ENCODE results near the gene TRDN.

TRDN gene

DNA sequence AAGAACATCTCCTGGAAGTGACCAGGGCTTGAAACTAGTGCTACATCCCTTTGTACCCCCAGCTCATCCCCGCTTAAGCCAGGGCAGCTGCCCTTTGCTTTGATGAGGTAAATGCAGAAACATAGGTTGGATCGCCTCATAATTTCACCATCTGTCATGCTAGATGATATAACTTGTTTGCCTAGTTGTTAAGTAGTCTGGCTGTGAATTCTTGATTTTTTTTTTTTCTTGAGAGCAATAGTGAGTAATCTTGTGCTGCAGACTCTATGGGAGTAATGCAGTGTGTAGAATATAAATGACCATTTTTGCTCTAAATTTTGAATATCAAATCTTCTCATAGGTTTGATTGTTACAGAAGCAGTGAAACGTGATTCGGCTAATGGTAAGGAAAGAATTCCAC, 4.1 kb downstream of the TRDN start:
- H3K4me3 ChIP-seq (ENCODE audit: low read depth, low read length): no peak overlapping the region
- DNase-seq (ENCODE audit: low read depth): no peak
- TF ChIP-seq, protein P1, sequence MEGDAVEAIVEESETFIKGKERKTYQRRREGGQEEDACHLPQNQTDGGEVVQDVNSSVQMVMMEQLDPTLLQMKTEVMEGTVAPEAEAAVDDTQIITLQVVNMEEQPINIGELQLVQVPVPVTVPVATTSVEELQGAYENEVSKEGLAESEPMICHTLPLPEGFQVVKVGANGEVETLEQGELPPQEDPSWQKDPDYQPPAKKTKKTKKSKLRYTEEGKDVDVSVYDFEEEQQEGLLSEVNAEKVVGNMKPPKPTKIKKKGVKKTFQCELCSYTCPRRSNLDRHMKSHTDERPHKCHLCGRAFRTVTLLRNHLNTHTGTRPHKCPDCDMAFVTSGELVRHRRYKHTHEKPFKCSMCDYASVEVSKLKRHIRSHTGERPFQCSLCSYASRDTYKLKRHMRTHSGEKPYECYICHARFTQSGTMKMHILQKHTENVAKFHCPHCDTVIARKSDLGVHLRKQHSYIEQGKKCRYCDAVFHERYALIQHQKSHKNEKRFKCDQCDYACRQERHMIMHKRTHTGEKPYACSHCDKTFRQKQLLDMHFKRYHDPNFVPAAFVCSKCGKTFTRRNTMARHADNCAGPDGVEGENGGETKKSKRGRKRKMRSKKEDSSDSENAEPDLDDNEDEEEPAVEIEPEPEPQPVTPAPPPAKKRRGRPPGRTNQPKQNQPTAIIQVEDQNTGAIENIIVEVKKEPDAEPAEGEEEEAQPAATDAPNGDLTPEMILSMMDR (IDR thresholded peaks at IDR 0.05; ENCODE audit: insufficient read depth, low read depth, low read length, missing control alignments): no peak

- TF ChIP-seq, protein P1 (IDR thresholded peaks at IDR 0.05; ENCODE audit: insufficient read depth, low read depth, low read length, missing control alignments): no peak
- H3K4me3 ChIP-seq (ENCODE audit: low read depth, low read length): no peak overlapping the region
- no peak for DNase-seq (ENCODE audit: low read depth)
These were observed 7.3 kb downstream of the TRDN start for GRCh38 chr6:123629258-123629941.

GRCh38 chr6:123625696-123626095, 11.1 kb downstream of the TRDN start:
- TF ChIP-seq, protein P1 (IDR thresholded peaks at IDR 0.05; ENCODE audit: insufficient read depth, low read depth, low read length, missing control alignments): no peak
- no peak overlapping the region for H3K4me3 ChIP-seq (ENCODE audit: low read depth, low read length)

DNA sequence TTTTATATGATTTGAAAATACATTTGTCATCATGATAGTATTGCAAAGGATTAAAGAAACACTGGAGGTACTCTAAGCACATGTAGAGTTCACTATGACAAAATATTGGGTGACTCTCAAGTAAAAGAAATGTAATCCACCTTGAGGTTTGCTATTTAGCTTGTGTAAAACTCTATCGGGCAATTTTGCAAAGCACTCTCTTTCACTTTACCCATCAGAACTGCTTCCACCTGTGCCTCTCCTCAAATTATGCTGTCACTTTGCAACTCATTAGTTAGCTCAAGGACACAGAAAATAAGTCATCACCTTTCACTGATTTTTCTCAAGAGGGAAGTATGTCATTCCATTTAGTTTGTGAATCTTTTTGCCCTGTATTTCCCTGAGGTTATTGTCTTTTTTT, 14.0 kb downstream of the TRDN start:
- no peak for DNase-seq (ENCODE audit: low read depth)
- TF ChIP-seq, protein P1 (IDR thresholded peaks at IDR 0.05; ENCODE audit: insufficient read depth, low read depth, low read length, missing control alignments): no peak
- no peak overlapping the region for H3K4me3 ChIP-seq (ENCODE audit: low read depth, low read length)

More at GRCh38 chr6:123625696-123626095, 11.1 kb downstream of the TRDN start:
- no peak for DNase-seq (ENCODE audit: low read depth)

GRCh38 chr6:123619156-123619555, 17.6 kb downstream of the TRDN start:
- TF ChIP-seq, protein P1 (IDR thresholded peaks at IDR 0.05; ENCODE audit: insufficient read depth, low read depth, low read length, missing control alignments): no peak
- H3K4me3 ChIP-seq (ENCODE audit: low read depth, low read length): no peak overlapping the region
- DNase-seq (ENCODE audit: low read depth): no peak

DNA sequence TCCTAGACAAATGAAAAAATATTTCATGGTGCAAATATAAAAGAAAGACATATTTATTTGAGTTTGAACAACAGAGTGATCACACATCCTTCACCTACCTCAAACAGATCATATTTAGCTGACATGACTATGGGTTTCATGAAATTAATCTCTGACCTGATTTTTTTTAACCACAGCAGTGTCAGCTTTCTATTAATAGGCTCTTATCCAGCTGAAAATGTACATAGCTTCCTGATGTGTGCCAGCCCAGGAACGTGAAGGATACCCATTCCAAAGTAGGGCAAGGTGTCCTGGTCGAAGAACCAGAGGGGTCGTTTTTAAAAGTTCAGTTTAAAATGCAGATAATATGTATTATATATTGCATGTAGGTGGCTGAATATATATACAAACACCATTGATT, 19.8 kb downstream of the TRDN start:
- no peak for DNase-seq (ENCODE audit: low read depth)
- H3K4me3 ChIP-seq (ENCODE audit: low read depth, low read length): no peak overlapping the region
- TF ChIP-seq, protein P1 (IDR thresholded peaks at IDR 0.05; ENCODE audit: insufficient read depth, low read depth, low read length, missing control alignments): no peak

GRCh38 chr6:123616016-123616415, 20.7 kb downstream of the TRDN start:
- TF ChIP-seq, protein P1 (IDR thresholded peaks at IDR 0.05; ENCODE audit: insufficient read depth, low read depth, low read length, missing control alignments): no peak
- DNase-seq (ENCODE audit: low read depth): no peak
- no peak overlapping the region for H3K4me3 ChIP-seq (ENCODE audit: low read depth, low read length)
